SK-N-DZ (cell line): ENCODE results near the gene KREMEN1. TPM values are rescaled to one million over a fixed set of nuclear protein-coding genes. Genes with fewer than 3 reads are reported as not detected.
A peak's percentile ranks its signal among the peaks of the same experiment; 100 is the strongest.
"Not testable (repeated sequence)": the region's sequence is repeated elsewhere in the genome, so short reads cannot be mapped to it uniquely, and the experiment has no call there.

Experiments used
- DNase-seq: peaks from one replicate; pipeline ENCODE4 v3.0.0-alpha.2; 2015; ENCODE audit warnings: low spot score
- polyA plus RNA-seq, 2 experiments: library from polyadenylated mRNA; depleted of rRNA; stranded (reverse); fragments of >200 nt; gene quantifications; 2 replicates each; pipeline ENCODE4 v1.2.3, GENCODE V29; 2014

Gene KREMEN1
- polyA plus RNA-seq (2014; cell fraction: cytosol; rRNA removed) = 18.3 and 20.8 TPM in 2 replicates
- polyA plus RNA-seq (2014; cell fraction: nucleus; rRNA removed) = 5.4 and 7.3 TPM in 2 replicates

- no peak for DNase-seq
Measured at GRCh38 chr22:29072979-29073617, at the start of gene KREMEN1. KREMEN1 (plus strand) TSS chr22:29073035; CDS start chr22:29073131, 96 bp downstream.

GRCh38 chr22:29023172-29023796 is 49.6 kb upstream of the KREMEN1 start:
- DNase-seq = no peak

- no peak for DNase-seq
Measured at GRCh38 chr22:29026579-29026978, 46.3 kb upstream of the KREMEN1 start.

- no peak for DNase-seq
Measured at GRCh38 chr22:29028468-29028867, 44.4 kb upstream of the KREMEN1 start.

GRCh38 chr22:29029202-29030000 is 43.4 kb upstream of the KREMEN1 start:
- no peak for DNase-seq

- no peak for DNase-seq
Measured at GRCh38 chr22:29030016-29030617, 42.7 kb upstream of the KREMEN1 start.

- DNase-seq = peak; percentile 59
Measured at GRCh38 chr22:29030618-29031226, 42.1 kb upstream of the KREMEN1 start.

GRCh38 chr22:29031227-29032011 is 41.4 kb upstream of the KREMEN1 start:
- DNase-seq = peak; percentile 56

- peak; percentile 31 for DNase-seq
Measured at GRCh38 chr22:29032014-29032475, 40.8 kb upstream of the KREMEN1 start.

GRCh38 chr22:29032584-29032983 is 40.3 kb upstream of the KREMEN1 start:
- DNase-seq = no peak

- no peak for DNase-seq
Measured at GRCh38 chr22:29037340-29037932, 35.4 kb upstream of the KREMEN1 start.

- no peak for DNase-seq
Measured at GRCh38 chr22:29039148-29039547, 33.7 kb upstream of the KREMEN1 start.

GRCh38 chr22:29039684-29040083 is 33.2 kb upstream of the KREMEN1 start:
- not testable (repeated sequence) for DNase-seq

- DNase-seq = peak; percentile 70
Measured at GRCh38 chr22:29040385-29041275, 32.2 kb upstream of the KREMEN1 start.

GRCh38 chr22:29041408-29041807 is 31.4 kb upstream of the KREMEN1 start:
- no peak for DNase-seq

GRCh38 chr22:29043906-29044575 is 28.8 kb upstream of the KREMEN1 start:
- DNase-seq = no peak

GRCh38 chr22:29044657-29045176 is 28.1 kb upstream of the KREMEN1 start:
- DNase-seq = no peak
